IMR-90 (cell line): Measurements from ENCODE around the gene KDM3A. TPM values are rescaled to one million over a fixed set of nuclear protein-coding genes. Genes with fewer than 3 reads are reported as not detected.

ENCODE experiments used
- ATAC-seq: fragments of 200-7000 bp; cut with Tn5 transposase; 2 replicates; pipeline ENCODE4 v1.9.1; 2020; ENCODE audit warnings: low read depth, mild to moderate bottlenecking, moderate library complexity
- BruUV-seq: library from RNA; stranded (reverse); fragments of 400-500 nt; replicated peaks from 2 replicates; lab custom pipeline; 2021; lab: Mats Ljungman, UMichigan
- CTCF ChIA-PET: fragments of 300-600 bp; formaldehyde crosslinking; extraction: SDS; loops from one replicate; lab custom pipeline; 2021; ENCODE audit warnings: antibody characterized with exemption; lab: Yijun Ruan, JAX
- POLR2A ChIA-PET: fragments of 300-600 bp; sonication (Branson Sonifier 250); formaldehyde crosslinking; loops from one replicate; lab custom pipeline; 2022; ENCODE audit warnings: antibody characterized with exemption; ENCODE audit not compliant: unreplicated experiment; lab: Charles Lee
- DNase-seq: peaks from one replicate; pipeline ENCODE4 v3.0.0; 2013
- H2AFZ ChIP-seq: replicated peaks from 2 replicates; pipeline ENCODE3; 2013; ENCODE audit warnings: low read length, mild to moderate bottlenecking; ENCODE audit not compliant: poor library complexity
- H2AK5ac ChIP-seq: 2 replicates; pipeline ENCODE4 v1.6.1; 2013; ENCODE audit warnings: low read depth, low read length, inconsistent platforms
- H2AK9ac ChIP-seq: replicated peaks from 2 replicates; pipeline ENCODE3; 2013; ENCODE audit warnings: mild to moderate bottlenecking, low read depth, low read length, moderate library complexity; ENCODE audit not compliant: poor library complexity
- H2BK120ac ChIP-seq: 2 replicates; pipeline ENCODE4 v1.6.1; 2013; ENCODE audit warnings: low read depth, low read length, inconsistent platforms
- H2BK15ac ChIP-seq: 3 replicates; pipeline ENCODE4 v1.6.1; 2013; ENCODE audit warnings: low read depth, low read length, inconsistent platforms
- H2BK20ac ChIP-seq: 2 replicates; pipeline ENCODE4 v1.6.1; 2013; ENCODE audit warnings: low read depth, mild to moderate bottlenecking, inconsistent platforms, low read length, moderate library complexity
- H2BK5ac ChIP-seq: 2 replicates; pipeline ENCODE4 v1.6.1; 2013; ENCODE audit warnings: mild to moderate bottlenecking, low read depth, low read length, inconsistent platforms; ENCODE audit not compliant: poor library complexity, severe bottlenecking
- H3K14ac ChIP-seq: replicated peaks from 2 replicates; pipeline ENCODE4 v1.6.1; 2013; ENCODE audit warnings: low read depth, low read length, inconsistent platforms
- H3K18ac ChIP-seq: 2 replicates; pipeline ENCODE4 v1.6.1; 2013; ENCODE audit warnings: low read depth, low read length, control low read depth
- H3K23ac ChIP-seq: 2 replicates; pipeline ENCODE4 v1.6.1; 2013; ENCODE audit warnings: low read depth, low read length, inconsistent platforms
- H3K27ac ChIP-seq: 2 replicates; pipeline ENCODE4 v1.5.1; 2013; ENCODE audit warnings: mild to moderate bottlenecking, control low read depth, low read length; ENCODE audit not compliant: insufficient read depth
- H3K27me3 ChIP-seq: 2 replicates; pipeline ENCODE4 v1.6.1; 2013; ENCODE audit warnings: low read length; ENCODE audit not compliant: control insufficient read depth, insufficient read depth
- H3K36me3 ChIP-seq: 2 replicates; pipeline ENCODE4 v1.6.1; 2013; ENCODE audit warnings: low read length, mixed read lengths; ENCODE audit not compliant: control insufficient read depth, insufficient read depth
- H3K4ac ChIP-seq: 2 replicates; pipeline ENCODE4 v1.6.1; 2013; ENCODE audit warnings: low read depth, low read length, inconsistent platforms
- H3K4me1 ChIP-seq: 2 replicates; pipeline ENCODE4 v1.6.1; 2013; ENCODE audit warnings: low read length, mixed read lengths; ENCODE audit not compliant: control insufficient read depth, insufficient read depth
- H3K4me2 ChIP-seq: 2 replicates; pipeline ENCODE4 v1.6.1; 2013; ENCODE audit warnings: low read depth, mild to moderate bottlenecking, control low read depth, low read length, moderate library complexity
- H3K4me3 ChIP-seq: 2 replicates; pipeline ENCODE4 v1.5.1; 2013; ENCODE audit warnings: low read depth, mild to moderate bottlenecking, control low read depth, low read length, moderate library complexity; ENCODE audit not compliant: insufficient read depth
- H3K56ac ChIP-seq: 2 replicates; pipeline ENCODE4 v1.6.1; 2013; ENCODE audit warnings: low read length, inconsistent platforms; ENCODE audit not compliant: insufficient read depth; ENCODE audit errors: extremely low read depth
- H3K79me1 ChIP-seq, 2 experiments: 2 replicates each; pipeline ENCODE4 v1.6.1; 2013; ENCODE audit warnings: low read length in 2 of 2, inconsistent platforms in 1 of 2, low read depth in 1 of 2
- H3K9ac ChIP-seq: 2 replicates; pipeline ENCODE4 v1.6.1; 2013; ENCODE audit warnings: low read depth, low read length, control low read depth
- H3K9me1 ChIP-seq: 2 replicates; pipeline ENCODE4 v1.6.1; 2013; ENCODE audit warnings: low read length, inconsistent platforms; ENCODE audit not compliant: insufficient read depth
- H3K9me3 ChIP-seq: 2 replicates; pipeline ENCODE4 v1.6.1; 2013; ENCODE audit warnings: low read length; ENCODE audit not compliant: control insufficient read depth, insufficient read depth
- H4K20me1 ChIP-seq: 2 replicates; pipeline ENCODE4 v1.6.1; 2013; ENCODE audit warnings: low read length, inconsistent platforms; ENCODE audit not compliant: insufficient read depth
- H4K5ac ChIP-seq: 2 replicates; pipeline ENCODE4 v1.6.1; 2013; ENCODE audit warnings: mild to moderate bottlenecking, low read depth, low read length, control low read depth
- H4K8ac ChIP-seq, 2 experiments: 2 replicates each; pipeline ENCODE4 v1.6.1; 2013; ENCODE audit warnings: low read depth in 2 of 2, low read length in 2 of 2, control low read depth in 1 of 2, inconsistent platforms in 1 of 2
- H4K91ac ChIP-seq: 2 replicates; pipeline ENCODE4 v1.6.1; 2013; ENCODE audit warnings: low read depth, low read length, inconsistent platforms; ENCODE audit not compliant: insufficient read depth
- BHLHE40 ChIP-seq: fragments of 150-350 bp; IDR thresholded peaks from 2 replicates; pipeline ENCODE4 v1.6.1; 2016; ENCODE audit warnings: mild to moderate bottlenecking, low read depth, low read length
- CEBPB ChIP-seq: IDR thresholded peaks from 2 replicates; pipeline ENCODE4 v1.6.1; 2012; ENCODE audit warnings: low read depth, low read length, improper control_type of control experiment
- CHD1 ChIP-seq: IDR thresholded peaks from 2 replicates; pipeline ENCODE4 v1.6.1; 2012; ENCODE audit warnings: low read depth, low read length, improper control_type of control experiment
- FOS ChIP-seq: fragments of 150-350 bp; IDR thresholded peaks from 2 replicates; pipeline ENCODE4 v1.6.1; 2016; ENCODE audit warnings: low read depth, low read length
- MAFK ChIP-seq: IDR thresholded peaks from 2 replicates; pipeline ENCODE4 v1.6.1; 2012; ENCODE audit warnings: low read depth, low read length, improper control_type of control experiment
- MAZ ChIP-seq: IDR thresholded peaks from 2 replicates; pipeline ENCODE4 v1.6.1; 2012; ENCODE audit warnings: low read depth, mild to moderate bottlenecking, low read length, improper control_type of control experiment, moderate library complexity, borderline replicate concordance
- MXI1 ChIP-seq: IDR thresholded peaks from 2 replicates; pipeline ENCODE4 v1.6.1; 2012; ENCODE audit warnings: low read depth, mild to moderate bottlenecking, low read length, moderate library complexity, borderline replicate concordance
- NFE2L2 ChIP-seq: fragments of 150-350 bp; IDR thresholded peaks from 2 replicates; pipeline ENCODE4 v1.6.1; 2016; ENCODE audit warnings: low read depth, mild to moderate bottlenecking, low read length
- POLR2A ChIP-seq: IDR thresholded peaks from 2 replicates; pipeline ENCODE4 v1.6.1; 2012; ENCODE audit warnings: mild to moderate bottlenecking, low read depth, low read length
- RAD21 ChIP-seq: IDR thresholded peaks from 2 replicates; pipeline ENCODE4 v1.6.1; 2012; ENCODE audit warnings: low read length, improper control_type of control experiment
- RCOR1 ChIP-seq: IDR thresholded peaks from 2 replicates; pipeline ENCODE4 v1.6.1; 2012; ENCODE audit warnings: mild to moderate bottlenecking, low read length, improper control_type of control experiment; ENCODE audit not compliant: insufficient replicate concordance
- RFX5 ChIP-seq: IDR thresholded peaks from 2 replicates; pipeline ENCODE4 v1.8.0; 2012; ENCODE audit warnings: low read depth, mild to moderate bottlenecking, low read length, moderate library complexity
- SMC3 ChIP-seq: fragments of 150-350 bp; IDR thresholded peaks from 2 replicates; pipeline ENCODE4 v1.6.1; 2016; ENCODE audit warnings: low read depth, mild to moderate bottlenecking, antibody characterized with exemption, low read length, moderate library complexity
- USF2 ChIP-seq: fragments of 150-350 bp; IDR thresholded peaks from 2 replicates; pipeline ENCODE4 v1.6.1; 2017; ENCODE audit warnings: mild to moderate bottlenecking, antibody characterized with exemption, low read length, low read depth
- WGBS, 2 experiments: methylation state at CpG; one replicate each; pipeline versions ENCODE4 v1.1.5 to v1.1.7; 2013; ENCODE audit warnings: missing lambda C conversion rate in 2 of 2; ENCODE audit not compliant: insufficient read length in 1 of 2; ENCODE audit errors: extremely low coverage in 2 of 2; 5-methylcytosine and 5-hydroxymethylcytosine counted together
- dilution Hi-C: fragments of 300-500 bp; cut with HindIII; formaldehyde crosslinking; loops from one replicate; pipeline ENCODE4 v1.14.3; 2018; ENCODE audit warnings: low sequenced_read_pairs; ENCODE audit not compliant: unreplicated experiment
- in situ Hi-C: fragments of 300-500 bp; cut with MboI; formaldehyde crosslinking; loops from 3 replicates; pipeline ENCODE4 v1.14.3; 2019; ENCODE audit warnings: low sequenced_read_pairs, inconsistent platforms, mixed read lengths
- intact Hi-C: fragments of 100-400 bp; cut with micrococcal nuclease; formaldehyde crosslinking; loops from 2 replicates; pipeline ENCODE4 v1.10.0; 2022
- polyA plus RNA-seq, 3 experiments: library from polyadenylated mRNA; depleted of rRNA; stranded (reverse); fragments of >200 nt; gene quantifications; 2 replicates each; pipeline ENCODE4 v1.2.3, GENCODE V29; 2012; ENCODE audit warnings: low replicate concordance in 1 of 3
- total RNA-seq: library from RNA; depleted of rRNA; stranded (reverse); fragments of >200 nt; gene quantifications from 2 replicates; pipeline ENCODE4 v1.2.3, GENCODE V29; 2012
- TF ChIP-seq, protein P1 (sequence below): fragments of 150-350 bp; IDR thresholded peaks from 2 replicates; pipeline ENCODE4 v1.6.1; 2016; ENCODE audit warnings: low read depth, mild to moderate bottlenecking, low read length, moderate library complexity, borderline replicate concordance
- TF ChIP-seq, protein P2 (sequence below): conservative IDR thresholded peaks from 2 replicates; pipeline ENCODE4 v1.5.1; 2012; ENCODE audit warnings: mild to moderate bottlenecking, low read depth, low read length, improper control_type of control experiment

Gene KDM3A
- total and polyA plus RNA-seq, 2 of the 4 experiments (the other 2 are of a cell fraction): 24.8 to 33.3 TPM

GRCh38 chr2:86521922-86522321 lies 80.8 kb downstream of the KDM3A start:
- H3K9me1 ChIP-seq: no peaks in the 10 kb centered on the region
- H3K14ac ChIP-seq: no peak overlapping the region
- no peaks in the 10 kb centered on the region; a peak in 1 of 4 replicates for H3K79me1 ChIP-seq
- peaks cover 6% of the 10 kb centered on the region; the same call in 1 of the 2 replicates for H3K9me3 ChIP-seq
- in situ Hi-C loops (no loop called here), intact Hi-C loops (no loop called here), dilution Hi-C loops (no loop called here)
- H2AK5ac ChIP-seq: no peak overlapping the region
- no peak overlapping the region for H3K4ac ChIP-seq
- no peak for TF ChIP-seq MXI1
- TF ChIP-seq, protein P1, sequence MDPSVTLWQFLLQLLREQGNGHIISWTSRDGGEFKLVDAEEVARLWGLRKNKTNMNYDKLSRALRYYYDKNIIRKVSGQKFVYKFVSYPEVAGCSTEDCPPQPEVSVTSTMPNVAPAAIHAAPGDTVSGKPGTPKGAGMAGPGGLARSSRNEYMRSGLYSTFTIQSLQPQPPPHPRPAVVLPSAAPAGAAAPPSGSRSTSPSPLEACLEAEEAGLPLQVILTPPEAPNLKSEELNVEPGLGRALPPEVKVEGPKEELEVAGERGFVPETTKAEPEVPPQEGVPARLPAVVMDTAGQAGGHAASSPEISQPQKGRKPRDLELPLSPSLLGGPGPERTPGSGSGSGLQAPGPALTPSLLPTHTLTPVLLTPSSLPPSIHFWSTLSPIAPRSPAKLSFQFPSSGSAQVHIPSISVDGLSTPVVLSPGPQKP: no peak
- no peak for TF ChIP-seq MAZ
- no peak for TF ChIP-seq RCOR1
- TF ChIP-seq CHD1: no peak
- TF ChIP-seq CEBPB: no peak
- TF ChIP-seq RFX5: no peak
- no peak for TF ChIP-seq RAD21
- TF ChIP-seq FOS: no peak
- no peak for TF ChIP-seq MAFK
- TF ChIP-seq BHLHE40: no peak
- no peak for TF ChIP-seq SMC3
- TF ChIP-seq, protein P2, sequence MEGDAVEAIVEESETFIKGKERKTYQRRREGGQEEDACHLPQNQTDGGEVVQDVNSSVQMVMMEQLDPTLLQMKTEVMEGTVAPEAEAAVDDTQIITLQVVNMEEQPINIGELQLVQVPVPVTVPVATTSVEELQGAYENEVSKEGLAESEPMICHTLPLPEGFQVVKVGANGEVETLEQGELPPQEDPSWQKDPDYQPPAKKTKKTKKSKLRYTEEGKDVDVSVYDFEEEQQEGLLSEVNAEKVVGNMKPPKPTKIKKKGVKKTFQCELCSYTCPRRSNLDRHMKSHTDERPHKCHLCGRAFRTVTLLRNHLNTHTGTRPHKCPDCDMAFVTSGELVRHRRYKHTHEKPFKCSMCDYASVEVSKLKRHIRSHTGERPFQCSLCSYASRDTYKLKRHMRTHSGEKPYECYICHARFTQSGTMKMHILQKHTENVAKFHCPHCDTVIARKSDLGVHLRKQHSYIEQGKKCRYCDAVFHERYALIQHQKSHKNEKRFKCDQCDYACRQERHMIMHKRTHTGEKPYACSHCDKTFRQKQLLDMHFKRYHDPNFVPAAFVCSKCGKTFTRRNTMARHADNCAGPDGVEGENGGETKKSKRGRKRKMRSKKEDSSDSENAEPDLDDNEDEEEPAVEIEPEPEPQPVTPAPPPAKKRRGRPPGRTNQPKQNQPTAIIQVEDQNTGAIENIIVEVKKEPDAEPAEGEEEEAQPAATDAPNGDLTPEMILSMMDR: no peak
- no peak for TF ChIP-seq POLR2A
- no peak for TF ChIP-seq USF2
- TF ChIP-seq NFE2L2: no peak
- no peak overlapping the region for H2BK15ac ChIP-seq
- no peaks in the 10 kb centered on the region for H4K20me1 ChIP-seq
- no TSS peak for BruUV-seq
- H3K18ac ChIP-seq: no peak overlapping the region
- H4K91ac ChIP-seq: no peak overlapping the region
- H3K56ac ChIP-seq: no peak overlapping the region
- H2AK9ac ChIP-seq: no peak overlapping the region
- no peak overlapping the region for H4K5ac ChIP-seq
- H3K4me1 ChIP-seq: no peaks in the 10 kb centered on the region; the same call in 1 of the 2 replicates
- H3K36me3 ChIP-seq: peaks cover 2% of the 10 kb centered on the region; the same call in 1 of the 2 replicates
- no peak overlapping the region for H2BK120ac ChIP-seq
- H3K27me3 ChIP-seq: no peaks in the 10 kb centered on the region
- no peak overlapping the region for H2AFZ ChIP-seq
- DNase-seq: no peak
- ChIA-PET CTCF (no interaction called here), POLR2A (no interaction called here)
- H3K23ac ChIP-seq: no peak overlapping the region
- H3K4me3 ChIP-seq: no peak overlapping the region
- no peak overlapping the region for H2BK5ac ChIP-seq
- H2BK20ac ChIP-seq: no peak overlapping the region
- ATAC-seq: no peak
- no peak overlapping the region for H3K27ac ChIP-seq
- no peak overlapping the region for H4K8ac ChIP-seq
- H3K4me2 ChIP-seq: no peak overlapping the region
- no peak overlapping the region for H3K9ac ChIP-seq
- WGBS, 2 experiments: no CpG with 5 or more reads among the region's 1 CpG
